Measurements from ENCODE around the gene CCM2.
A peak's percentile ranks its signal among the peaks of the same experiment; 100 is the strongest.

GRCh38 chr7:44999245-45000092, 532 bp upstream of the CCM2 start:
- TF ChIP-seq, protein P1, sequence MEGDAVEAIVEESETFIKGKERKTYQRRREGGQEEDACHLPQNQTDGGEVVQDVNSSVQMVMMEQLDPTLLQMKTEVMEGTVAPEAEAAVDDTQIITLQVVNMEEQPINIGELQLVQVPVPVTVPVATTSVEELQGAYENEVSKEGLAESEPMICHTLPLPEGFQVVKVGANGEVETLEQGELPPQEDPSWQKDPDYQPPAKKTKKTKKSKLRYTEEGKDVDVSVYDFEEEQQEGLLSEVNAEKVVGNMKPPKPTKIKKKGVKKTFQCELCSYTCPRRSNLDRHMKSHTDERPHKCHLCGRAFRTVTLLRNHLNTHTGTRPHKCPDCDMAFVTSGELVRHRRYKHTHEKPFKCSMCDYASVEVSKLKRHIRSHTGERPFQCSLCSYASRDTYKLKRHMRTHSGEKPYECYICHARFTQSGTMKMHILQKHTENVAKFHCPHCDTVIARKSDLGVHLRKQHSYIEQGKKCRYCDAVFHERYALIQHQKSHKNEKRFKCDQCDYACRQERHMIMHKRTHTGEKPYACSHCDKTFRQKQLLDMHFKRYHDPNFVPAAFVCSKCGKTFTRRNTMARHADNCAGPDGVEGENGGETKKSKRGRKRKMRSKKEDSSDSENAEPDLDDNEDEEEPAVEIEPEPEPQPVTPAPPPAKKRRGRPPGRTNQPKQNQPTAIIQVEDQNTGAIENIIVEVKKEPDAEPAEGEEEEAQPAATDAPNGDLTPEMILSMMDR (IDR thresholded peaks at IDR 0.05 in 8 of 11, conservative IDR thresholded peaks at IDR 0.05 in 3 of 11), result peak in 7 of 11 experiments; percentile 23 to 61 (median 46)
- TF ChIP-seq POLR2A (IDR thresholded peaks at IDR 0.05), result peak in 1 of 3 donors; percentile 29
